ENCODE results near the gene EID2. TPM values are rescaled to one million over a fixed set of nuclear protein-coding genes. Genes with fewer than 3 reads are reported as not detected.

The EID2 gene
- total and polyA plus RNA-seq, 4 donors, result 1.5 to 8.5 (median 4.5) TPM

DNA sequence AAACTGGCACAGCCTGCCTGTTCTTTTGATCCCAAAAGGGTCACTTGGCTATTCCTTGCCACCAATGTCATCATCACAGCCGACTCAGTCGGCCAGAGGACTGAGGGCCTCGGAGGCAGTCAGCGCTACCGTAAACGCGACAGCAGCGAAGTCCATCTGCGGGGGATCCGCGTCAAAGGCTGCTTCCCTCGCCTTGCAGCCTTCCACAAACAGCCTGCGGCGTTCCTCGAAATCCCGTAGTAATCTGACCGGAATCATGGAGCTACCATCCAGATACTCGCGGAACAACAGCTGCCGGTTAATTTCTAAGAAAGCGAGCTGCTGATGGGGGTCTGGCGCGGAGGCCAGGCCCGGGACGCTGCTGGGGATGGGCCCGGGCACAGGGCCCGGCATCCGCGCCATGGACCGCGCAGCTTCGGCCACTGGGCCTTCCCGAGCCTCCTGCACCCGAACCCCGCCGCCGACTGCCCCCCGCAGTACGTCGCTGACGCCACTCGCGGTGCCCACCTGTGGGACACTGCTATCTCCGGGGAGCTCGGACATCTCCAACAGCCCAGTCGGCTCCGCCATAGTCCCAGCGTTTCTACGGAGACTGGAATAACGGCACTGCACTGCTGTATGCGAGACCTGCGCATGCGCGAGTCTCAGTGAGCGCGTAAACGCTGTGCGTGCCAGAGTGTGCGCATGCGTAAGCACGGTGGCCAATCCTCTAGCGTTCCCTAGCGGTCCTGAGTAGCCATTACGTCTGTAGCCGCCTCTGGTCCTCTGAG lies 7.5 kb downstream of the EID2 start, which contains the start of gene EID2B:
Gene EID2B (minus strand): TSS at position 620 of the 770 bp plus-strand sequence. CDS start 50 bp downstream, at position 570.
- under 1% methylated on average over 65 of the region's 65 CpGs for WGBS
- Histone ChIP-seq H3K9ac (ENCODE audit: low read depth in 1 of 2, low read length in 2 of 2) (peak within 1 kb of the TSS; percentile 73 to 91), H3K4me1 (ENCODE audit: control insufficient read depth in 4 of 4, insufficient read depth in 4 of 4, low read length in 3 of 4) (peaks cover 0 to 12% (median 10%) of the 10 kb centered on the region in 4 donors), H3K27me3 (ENCODE audit: control insufficient read depth in 4 of 4, insufficient read depth in 4 of 4, low read length in 3 of 4) (no peaks in the 10 kb centered on the region), H3K27ac (ENCODE audit: low read depth in 1 of 2, low read length in 2 of 2) (peak within 1 kb of the TSS; percentile 73 to 89), H3K4me3 (ENCODE audit: low read depth in 1 of 3, low read length in 3 of 3) (peak within 1 kb of the TSS; percentile 70 to 100 (median 79)), H3K36me3 (ENCODE audit: control insufficient read depth in 4 of 4, insufficient read depth in 3 of 4, low read depth in 1 of 4, low read length in 3 of 4) (no peaks in the 10 kb centered on the region), H3K9me3 (ENCODE audit: control insufficient read depth in 4 of 4, low read length in 3 of 4) (no peaks in the 10 kb centered on the region)
- TF ChIP-seq JUND (IDR thresholded peaks at IDR 0.05), result no peak
- TF ChIP-seq, protein P1, sequence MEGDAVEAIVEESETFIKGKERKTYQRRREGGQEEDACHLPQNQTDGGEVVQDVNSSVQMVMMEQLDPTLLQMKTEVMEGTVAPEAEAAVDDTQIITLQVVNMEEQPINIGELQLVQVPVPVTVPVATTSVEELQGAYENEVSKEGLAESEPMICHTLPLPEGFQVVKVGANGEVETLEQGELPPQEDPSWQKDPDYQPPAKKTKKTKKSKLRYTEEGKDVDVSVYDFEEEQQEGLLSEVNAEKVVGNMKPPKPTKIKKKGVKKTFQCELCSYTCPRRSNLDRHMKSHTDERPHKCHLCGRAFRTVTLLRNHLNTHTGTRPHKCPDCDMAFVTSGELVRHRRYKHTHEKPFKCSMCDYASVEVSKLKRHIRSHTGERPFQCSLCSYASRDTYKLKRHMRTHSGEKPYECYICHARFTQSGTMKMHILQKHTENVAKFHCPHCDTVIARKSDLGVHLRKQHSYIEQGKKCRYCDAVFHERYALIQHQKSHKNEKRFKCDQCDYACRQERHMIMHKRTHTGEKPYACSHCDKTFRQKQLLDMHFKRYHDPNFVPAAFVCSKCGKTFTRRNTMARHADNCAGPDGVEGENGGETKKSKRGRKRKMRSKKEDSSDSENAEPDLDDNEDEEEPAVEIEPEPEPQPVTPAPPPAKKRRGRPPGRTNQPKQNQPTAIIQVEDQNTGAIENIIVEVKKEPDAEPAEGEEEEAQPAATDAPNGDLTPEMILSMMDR (IDR thresholded peaks at IDR 0.05; ENCODE audit: low read depth, low read length, missing input control), result peak; percentile 100
- TF ChIP-seq RAD21 (IDR thresholded peaks at IDR 0.05), result peak; percentile 96 to 97
- peak; percentile 84 for TF ChIP-seq YY1 (IDR thresholded peaks at IDR 0.05)
- peak; percentile 93 for DNase-seq (ENCODE audit: low spot score)

DNA sequence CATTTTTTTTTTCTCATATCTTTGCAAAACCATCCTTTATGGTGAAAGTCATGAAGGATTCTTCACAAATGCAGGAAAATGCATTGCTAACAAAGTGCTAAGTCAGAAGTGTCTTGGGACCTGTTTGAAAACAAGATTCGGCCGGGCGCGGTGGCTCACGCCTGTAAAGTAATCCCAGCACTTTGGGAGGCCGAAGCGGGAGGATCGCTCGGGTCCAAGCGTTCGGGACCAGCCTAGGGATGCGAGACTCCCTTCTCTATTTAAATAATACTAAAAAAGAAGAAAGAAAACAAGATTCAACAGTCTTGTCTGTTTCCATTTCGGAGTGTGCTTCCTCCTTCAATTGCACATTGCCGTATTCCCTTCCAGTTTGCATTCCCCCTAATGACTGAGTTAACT lies 8.1 kb downstream of the EID2 start:
- H3K27ac ChIP-seq (ENCODE audit: low read depth in 1 of 2, low read length in 2 of 2), result peak overlapping the region; percentile 73 to 89

More for the DNA sequence above, 8.1 kb downstream of the EID2 start:
- Histone ChIP-seq H3K4me1 (ENCODE audit: control insufficient read depth in 4 of 4, insufficient read depth in 4 of 4, low read length in 3 of 4) (peaks cover 0 to 12% (median 10%) of the 10 kb centered on the region in 4 donors), H3K4me3 (ENCODE audit: low read depth in 1 of 3, low read length in 3 of 3) (peak overlapping the region; percentile 70 to 100 (median 79)), H3K9ac (ENCODE audit: low read depth in 1 of 2, low read length in 2 of 2) (peak overlapping the region; percentile 73 to 91), H3K27me3 (ENCODE audit: control insufficient read depth in 4 of 4, insufficient read depth in 4 of 4, low read length in 3 of 4) (no peaks in the 10 kb centered on the region), H3K9me3 (ENCODE audit: control insufficient read depth in 4 of 4, low read length in 3 of 4) (no peaks in the 10 kb centered on the region), H3K36me3 (ENCODE audit: control insufficient read depth in 4 of 4, insufficient read depth in 3 of 4, low read depth in 1 of 4, low read length in 3 of 4) (no peaks in the 10 kb centered on the region)
- DNase-seq (ENCODE audit: low spot score), result no peak
- 44% methylated on average over 14 of the region's 14 CpGs for WGBS
- TF ChIP-seq HNF4G (IDR thresholded peaks at IDR 0.05) (no peak), FOXA1 (IDR thresholded peaks at IDR 0.05) (no peak), TAF1 (conservative IDR thresholded peaks at IDR 0.05) (no peak), NR2F2 (IDR thresholded peaks at IDR 0.05) (no peak), EGR1 (IDR thresholded peaks at IDR 0.05; ENCODE audit: low read depth in 2 of 2) (no peak), SP1 (IDR thresholded peaks at IDR 0.05) (no peak), YY1 (IDR thresholded peaks at IDR 0.05) (no peak), RAD21 (IDR thresholded peaks at IDR 0.05) (no peak), HNF4A (conservative IDR thresholded peaks at IDR 0.05) (no peak), GABPA (IDR thresholded peaks at IDR 0.05 in 1 of 2, conservative IDR thresholded peaks at IDR 0.05 in 1 of 2) (no peak), FOXA2 (IDR thresholded peaks at IDR 0.05) (no peak), RXRA (IDR thresholded peaks at IDR 0.05) (no peak), JUND (IDR thresholded peaks at IDR 0.05) (no peak)
- TF ChIP-seq, protein P2, sequence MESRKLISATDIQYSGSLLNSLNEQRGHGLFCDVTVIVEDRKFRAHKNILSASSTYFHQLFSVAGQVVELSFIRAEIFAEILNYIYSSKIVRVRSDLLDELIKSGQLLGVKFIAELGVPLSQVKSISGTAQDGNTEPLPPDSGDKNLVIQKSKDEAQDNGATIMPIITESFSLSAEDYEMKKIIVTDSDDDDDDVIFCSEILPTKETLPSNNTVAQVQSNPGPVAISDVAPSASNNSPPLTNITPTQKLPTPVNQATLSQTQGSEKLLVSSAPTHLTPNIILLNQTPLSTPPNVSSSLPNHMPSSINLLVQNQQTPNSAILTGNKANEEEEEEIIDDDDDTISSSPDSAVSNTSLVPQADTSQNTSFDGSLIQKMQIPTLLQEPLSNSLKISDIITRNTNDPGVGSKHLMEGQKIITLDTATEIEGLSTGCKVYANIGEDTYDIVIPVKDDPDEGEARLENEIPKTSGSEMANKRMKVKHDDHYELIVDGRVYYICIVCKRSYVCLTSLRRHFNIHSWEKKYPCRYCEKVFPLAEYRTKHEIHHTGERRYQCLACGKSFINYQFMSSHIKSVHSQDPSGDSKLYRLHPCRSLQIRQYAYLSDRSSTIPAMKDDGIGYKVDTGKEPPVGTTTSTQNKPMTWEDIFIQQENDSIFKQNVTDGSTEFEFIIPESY (IDR thresholded peaks at IDR 0.05), result no peak
- TF ChIP-seq, protein P1 (IDR thresholded peaks at IDR 0.05; ENCODE audit: low read depth, low read length, missing input control), result no peak
- TF ChIP-seq, protein P3, sequence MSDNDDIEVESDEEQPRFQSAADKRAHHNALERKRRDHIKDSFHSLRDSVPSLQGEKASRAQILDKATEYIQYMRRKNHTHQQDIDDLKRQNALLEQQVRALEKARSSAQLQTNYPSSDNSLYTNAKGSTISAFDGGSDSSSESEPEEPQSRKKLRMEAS (IDR thresholded peaks at IDR 0.05), result no peak
- TF ChIP-seq, protein P4, sequence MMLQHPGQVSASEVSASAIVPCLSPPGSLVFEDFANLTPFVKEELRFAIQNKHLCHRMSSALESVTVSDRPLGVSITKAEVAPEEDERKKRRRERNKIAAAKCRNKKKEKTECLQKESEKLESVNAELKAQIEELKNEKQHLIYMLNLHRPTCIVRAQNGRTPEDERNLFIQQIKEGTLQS (IDR thresholded peaks at IDR 0.05), result no peak
- TF ChIP-seq, protein P5, sequence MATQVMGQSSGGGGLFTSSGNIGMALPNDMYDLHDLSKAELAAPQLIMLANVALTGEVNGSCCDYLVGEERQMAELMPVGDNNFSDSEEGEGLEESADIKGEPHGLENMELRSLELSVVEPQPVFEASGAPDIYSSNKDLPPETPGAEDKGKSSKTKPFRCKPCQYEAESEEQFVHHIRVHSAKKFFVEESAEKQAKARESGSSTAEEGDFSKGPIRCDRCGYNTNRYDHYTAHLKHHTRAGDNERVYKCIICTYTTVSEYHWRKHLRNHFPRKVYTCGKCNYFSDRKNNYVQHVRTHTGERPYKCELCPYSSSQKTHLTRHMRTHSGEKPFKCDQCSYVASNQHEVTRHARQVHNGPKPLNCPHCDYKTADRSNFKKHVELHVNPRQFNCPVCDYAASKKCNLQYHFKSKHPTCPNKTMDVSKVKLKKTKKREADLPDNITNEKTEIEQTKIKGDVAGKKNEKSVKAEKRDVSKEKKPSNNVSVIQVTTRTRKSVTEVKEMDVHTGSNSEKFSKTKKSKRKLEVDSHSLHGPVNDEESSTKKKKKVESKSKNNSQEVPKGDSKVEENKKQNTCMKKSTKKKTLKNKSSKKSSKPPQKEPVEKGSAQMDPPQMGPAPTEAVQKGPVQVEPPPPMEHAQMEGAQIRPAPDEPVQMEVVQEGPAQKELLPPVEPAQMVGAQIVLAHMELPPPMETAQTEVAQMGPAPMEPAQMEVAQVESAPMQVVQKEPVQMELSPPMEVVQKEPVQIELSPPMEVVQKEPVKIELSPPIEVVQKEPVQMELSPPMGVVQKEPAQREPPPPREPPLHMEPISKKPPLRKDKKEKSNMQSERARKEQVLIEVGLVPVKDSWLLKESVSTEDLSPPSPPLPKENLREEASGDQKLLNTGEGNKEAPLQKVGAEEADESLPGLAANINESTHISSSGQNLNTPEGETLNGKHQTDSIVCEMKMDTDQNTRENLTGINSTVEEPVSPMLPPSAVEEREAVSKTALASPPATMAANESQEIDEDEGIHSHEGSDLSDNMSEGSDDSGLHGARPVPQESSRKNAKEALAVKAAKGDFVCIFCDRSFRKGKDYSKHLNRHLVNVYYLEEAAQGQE (IDR thresholded peaks at IDR 0.05), result no peak
